T1000 (cell line): ENCODE measurements around the gene VSIG10L.

ENCODE experiments used
- DNase-seq: peaks from one replicate; lab custom pipeline; 2025; ENCODE audit warnings: mixed read lengths; lab: John Stamatoyannopoulos, UW

The VSIG10L gene

DNA sequence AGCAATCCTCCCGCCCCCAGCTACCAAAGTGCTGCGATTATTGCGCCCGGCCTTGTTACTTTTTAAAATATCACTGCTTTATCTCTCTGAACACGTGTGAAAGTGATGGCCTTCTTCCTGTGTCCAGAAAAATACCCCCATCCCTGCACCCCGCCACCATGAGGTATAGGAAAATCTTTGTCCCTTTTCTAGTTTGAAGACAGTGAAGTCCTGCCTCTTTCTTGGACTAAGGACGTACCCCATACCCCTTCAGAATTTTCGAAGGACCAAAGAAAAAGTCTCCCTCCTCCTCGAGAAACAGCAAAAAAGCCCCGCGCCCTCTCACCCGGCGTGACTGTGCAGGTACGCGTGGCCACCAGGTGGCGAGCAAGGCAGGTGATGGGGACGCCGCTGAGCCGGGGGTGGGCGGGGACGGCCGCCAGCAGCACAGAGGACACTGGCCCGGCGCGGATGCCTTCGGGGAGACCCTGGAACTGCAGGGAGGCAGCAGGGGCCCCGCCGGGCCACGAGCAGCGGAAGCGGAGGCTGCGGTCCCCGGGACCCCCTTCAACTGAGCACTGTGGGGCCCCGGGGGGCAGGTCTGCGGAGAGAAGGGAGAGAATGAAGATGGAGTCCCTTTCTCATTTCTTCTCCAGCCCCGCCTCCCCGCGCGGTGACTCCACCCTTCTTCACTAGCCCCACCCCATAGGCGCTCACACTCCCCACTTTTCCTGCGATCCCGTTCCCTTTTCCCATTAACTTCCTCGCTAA, 3.2 kb downstream of the VSIG10L start:
- DNase-seq = peak; percentile 81

- DNase-seq = no peak
Measured at GRCh38 chr19:51337861-51338562, 3.9 kb downstream of the VSIG10L start.

GRCh38 chr19:51337141-51337860, 4.6 kb downstream of the VSIG10L start:
- no peak for DNase-seq

GRCh38 chr19:51333836-51334460, 8.0 kb downstream of the VSIG10L start:
- no peak for DNase-seq

DNA sequence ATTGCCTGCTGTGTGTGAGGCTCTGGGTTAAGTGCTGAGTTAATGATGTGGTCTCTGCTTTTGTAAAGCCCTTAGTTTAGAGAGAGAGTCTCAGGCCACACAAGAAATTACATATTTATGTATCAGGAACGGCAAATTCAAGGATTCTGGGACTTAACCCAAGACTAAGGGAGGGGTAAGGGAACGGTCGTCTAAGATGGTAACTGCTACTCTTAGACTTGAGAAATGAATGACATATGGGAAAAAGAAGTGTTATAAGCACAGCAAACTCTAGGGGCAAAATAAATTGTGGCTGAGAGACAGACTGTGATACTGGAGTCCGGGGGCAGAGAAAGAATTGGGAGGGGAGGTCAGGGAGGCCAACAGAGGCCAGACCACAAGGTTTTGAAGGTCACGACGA, 10.2 kb downstream of the VSIG10L start:
- DNase-seq = no peak

DNA sequence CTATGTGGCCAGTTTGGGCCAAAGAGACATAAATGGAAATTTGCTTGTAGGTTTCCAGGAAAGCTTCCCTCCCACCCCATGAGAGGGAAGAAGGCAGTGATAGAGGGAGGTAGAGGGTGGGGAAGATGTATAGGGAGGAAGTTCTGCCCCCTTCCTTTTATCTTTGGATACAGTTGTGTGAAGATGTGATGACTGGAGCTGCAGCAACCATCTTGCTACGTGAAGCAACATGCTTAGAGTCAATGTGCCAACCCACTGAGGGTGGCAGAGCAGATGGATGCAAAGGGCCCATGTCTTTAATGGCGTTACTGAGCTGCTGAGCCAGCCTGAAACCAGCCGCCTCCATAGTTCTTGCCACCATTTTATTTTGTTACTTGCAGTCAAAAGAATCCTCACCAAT, 10.7 kb downstream of the VSIG10L start:
- no peak for DNase-seq

DNA sequence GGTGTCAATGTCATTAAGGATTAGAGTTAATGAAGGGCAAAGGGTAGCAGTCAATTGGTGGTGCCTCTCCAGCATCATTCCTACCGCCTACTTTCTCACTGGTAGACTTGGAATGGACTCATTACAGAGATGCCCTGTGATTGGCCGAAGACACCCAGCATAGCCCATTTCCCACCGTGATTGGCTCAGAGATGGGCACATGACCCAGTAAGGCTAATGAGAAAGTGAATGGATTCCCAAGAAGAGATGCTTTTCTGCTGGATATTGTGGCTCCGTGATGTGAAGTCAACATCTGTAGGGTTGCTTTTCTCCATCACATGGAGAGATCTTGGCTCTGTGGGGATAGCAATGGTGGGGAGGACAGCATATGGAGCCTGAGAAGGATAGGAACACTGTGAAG, 11.6 kb downstream of the VSIG10L start:
- no peak for DNase-seq

- DNase-seq = no peak
Measured at GRCh38 chr19:51329411-51329810, 12.5 kb downstream of the VSIG10L start.

DNA sequence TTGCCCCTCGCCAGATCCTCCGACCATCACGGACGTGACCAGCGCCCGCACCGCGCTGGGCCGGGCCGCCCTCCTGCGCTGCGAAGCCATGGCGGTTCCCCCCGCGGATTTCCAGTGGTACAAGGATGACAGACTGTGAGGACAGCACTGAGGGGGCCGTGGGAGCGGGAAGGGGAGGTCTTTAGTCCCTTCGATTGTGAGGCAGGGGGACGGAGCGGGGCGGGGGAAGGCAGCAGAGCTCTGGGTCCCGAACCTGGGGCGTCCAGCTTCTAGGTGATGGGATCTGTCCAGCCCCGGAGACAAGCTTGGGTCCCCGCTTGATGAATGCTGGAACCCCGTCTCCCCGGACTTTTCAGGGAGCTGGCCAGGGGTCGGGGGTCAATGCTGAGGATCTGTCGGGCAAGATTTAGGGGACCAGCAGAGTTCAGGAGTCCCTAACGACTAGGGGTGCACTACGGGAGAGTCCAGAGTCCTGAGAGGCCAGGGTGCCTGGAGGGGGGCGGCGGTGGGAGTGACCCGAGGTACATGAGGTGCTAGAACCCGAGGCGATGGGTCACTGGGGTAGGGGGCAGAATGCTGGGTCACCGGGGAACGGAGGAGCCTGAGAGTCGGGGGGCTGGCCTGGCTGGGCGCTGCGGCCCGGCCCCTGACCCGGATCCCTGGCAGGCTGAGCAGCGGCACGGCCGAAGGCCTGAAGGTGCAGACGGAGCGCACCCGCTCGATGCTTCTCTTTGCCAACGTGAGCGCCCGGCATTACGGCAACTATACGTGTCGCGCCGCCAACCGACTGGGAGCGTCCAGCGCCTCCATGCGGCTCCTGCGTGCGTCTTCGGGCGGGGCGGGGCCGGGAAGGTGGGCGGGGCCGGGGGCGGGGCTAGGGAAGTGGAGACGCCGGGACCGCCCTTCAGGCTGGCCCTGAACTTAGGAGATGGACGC, 14.6 kb downstream of the VSIG10L start:
- DNase-seq = no peak

GRCh38 chr19:51326216-51327065, 15.5 kb downstream of the VSIG10L start:
- DNase-seq = no peak

DNA sequence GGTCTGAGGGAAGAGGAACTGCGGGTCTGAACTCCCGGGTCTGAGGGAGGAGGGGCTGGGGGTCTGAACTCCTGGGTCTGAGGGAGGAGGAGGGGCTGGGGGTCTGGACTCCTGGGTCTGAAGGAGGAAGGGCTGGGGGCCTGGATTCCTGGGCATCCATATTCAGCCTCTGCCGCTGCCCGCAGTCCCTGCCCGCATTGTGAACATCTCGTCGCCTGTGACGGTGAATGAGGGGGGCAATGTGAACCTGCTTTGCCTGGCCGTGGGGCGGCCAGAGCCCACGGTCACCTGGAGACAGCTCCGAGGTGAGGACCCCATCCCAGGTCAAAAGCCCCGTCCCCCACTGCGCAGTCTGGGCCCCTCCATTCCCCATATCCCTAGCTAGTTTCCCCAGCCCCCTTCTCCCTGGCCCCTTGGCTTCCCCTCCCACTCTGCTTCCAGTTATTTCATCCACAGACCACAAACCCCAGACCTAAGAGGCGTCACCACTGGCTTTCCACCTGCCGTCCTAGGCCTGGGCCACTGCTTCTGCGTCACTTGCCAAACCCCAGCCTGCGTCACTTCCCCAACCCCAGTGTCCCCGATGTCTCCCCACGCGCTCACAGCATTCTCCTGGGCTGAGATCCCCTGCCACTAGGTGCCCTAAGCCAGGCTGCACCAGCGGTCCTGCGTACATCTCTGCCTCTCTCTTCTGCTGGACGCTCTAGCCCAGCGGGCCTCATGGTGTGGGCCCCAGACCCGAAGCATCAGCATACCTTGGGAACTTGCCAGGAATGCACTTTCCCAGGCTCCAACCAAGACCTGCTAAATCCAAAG, 16.6 kb downstream of the VSIG10L start:
- DNase-seq = no peak

DNA sequence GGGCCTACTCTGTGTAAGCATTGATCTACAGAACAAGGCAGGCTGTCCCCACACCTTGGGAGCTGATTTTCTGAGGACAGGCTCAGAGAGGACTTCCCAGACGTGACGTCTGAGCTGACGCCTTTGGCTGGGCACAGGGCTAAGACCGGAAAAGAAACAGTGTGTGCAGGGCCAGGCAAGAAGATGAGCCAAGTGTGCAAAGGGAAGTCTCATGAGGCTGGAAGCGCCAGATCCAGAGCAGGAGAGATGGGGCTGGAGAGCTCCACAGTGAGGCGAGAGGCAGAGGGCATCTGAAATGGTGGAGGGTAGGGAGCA, 17.8 kb downstream of the VSIG10L start:
- no peak for DNase-seq

DNA sequence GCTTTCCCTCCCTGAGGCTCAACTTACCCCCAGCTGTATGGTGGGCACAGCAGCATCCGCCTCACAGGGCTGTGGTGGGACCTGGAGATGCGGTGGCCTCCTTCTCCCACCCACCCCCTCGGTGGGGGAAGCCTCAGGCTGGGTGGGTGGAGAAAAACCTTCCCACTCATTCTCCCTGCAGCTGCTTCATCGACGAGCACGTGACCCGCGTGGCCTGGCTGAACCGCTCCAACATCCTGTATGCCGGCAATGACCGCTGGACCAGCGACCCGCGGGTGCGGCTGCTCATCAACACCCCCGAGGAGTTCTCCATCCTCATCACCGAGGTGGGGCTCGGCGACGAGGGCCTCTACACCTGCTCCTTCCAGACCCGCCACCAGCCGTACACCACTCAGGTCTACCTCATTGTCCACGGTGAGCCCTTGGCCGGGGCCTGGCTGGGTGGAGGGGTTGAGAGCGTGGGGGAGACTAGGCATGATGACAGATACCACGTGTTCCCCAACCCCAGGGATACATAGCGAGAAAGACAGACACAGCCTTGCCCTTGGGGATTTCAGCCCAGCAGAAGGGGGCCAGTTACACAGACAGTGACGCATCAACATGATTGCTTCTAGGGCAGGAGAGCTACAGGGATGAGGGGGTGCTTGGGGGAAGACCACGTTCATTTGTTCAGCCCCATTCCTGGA, 18.3 kb downstream of the VSIG10L start:
- DNase-seq = no peak

DNA sequence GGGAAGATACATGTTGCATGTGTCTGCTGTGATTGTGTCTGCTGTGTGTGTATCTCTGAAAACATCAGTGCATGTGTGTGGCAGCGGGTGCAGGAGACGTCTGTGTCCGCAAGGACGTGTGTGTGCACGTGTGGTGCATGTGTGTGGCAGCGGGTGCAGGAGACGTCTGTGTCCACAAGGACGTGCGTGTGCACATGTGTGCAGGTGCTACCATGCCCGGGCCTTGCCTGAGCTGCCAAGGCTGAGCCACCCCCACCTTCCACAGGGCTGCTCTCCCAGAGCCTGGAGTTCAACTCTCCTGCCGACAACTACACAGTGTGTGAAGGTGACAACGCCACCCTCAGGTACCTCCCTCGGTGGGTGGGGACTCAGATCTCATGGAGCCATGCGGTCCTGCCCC, 20.1 kb downstream of the VSIG10L start:
- DNase-seq = no peak

DNA sequence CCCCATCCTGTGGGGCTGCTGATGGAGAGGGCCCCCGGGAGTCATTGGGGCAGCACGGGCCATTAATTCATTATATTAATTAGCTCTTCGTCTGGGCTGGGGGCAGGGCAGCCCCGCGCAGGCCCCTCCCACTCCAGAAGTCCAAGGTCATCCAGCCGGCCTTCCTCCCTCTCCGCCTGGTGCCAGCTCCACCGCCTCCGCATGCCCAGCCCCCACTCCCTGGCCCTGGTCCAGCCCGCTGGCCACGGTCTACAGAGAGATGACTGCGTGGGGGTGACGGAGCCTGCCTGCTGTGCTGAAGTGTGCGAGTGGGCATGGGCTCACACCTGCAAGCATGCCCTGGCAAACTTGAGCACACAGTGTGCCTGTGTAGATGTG, 21.7 kb downstream of the VSIG10L start:
- DNase-seq = no peak

DNA sequence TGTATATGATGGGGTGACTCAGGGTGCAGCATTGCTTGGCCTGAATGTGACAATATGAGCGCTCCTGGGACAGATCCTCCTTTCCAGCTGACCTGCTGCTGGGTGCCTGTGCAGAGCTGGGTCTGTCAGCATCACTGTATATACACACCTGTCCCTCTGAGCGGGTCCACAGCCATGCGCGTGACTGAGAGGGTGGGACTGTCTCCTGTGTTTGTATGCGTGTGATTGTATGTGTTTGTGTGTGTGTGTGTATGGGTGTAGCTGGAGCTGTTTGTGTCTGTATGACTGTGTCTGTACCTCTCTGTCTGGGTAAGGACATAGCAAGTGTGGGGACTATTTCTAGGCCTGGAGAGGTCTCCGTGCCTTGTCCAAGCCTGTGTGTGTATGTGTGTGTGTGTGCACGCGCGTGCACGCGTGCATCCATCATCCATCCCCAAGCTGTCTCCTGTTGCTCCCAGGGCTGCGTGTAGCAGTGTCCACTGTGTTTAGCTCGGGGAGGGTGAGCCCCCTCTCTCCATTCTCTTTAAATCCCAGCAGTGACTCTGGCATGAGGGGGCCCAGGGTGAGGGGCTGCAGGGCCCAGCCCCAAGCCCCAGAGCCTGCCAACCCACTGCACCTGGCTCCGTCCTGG, 22.2 kb downstream of the VSIG10L start:
- no peak for DNase-seq

GRCh38 chr19:51318687-51319648, 23.0 kb downstream of the VSIG10L start:
- no peak for DNase-seq

DNA sequence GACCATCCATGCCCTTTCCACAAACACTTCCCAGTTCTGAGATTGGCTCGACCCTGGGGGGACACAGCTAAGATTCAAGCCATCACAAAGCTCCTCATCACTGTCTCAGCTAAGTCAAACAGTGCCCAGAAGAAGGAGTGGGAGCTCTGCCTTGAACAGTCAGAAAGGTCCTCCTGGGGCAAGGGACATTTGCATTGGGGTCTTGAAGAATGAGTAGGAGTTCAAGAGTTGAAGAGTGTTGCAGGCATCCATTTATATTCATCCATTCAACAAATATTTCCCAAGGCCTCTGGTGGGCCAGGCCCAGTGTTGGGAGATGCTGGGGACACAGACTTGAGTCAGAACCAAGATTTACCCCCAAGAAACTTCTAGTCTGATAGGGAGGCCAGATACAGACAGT, 24.0 kb downstream of the VSIG10L start:
- no peak for DNase-seq
